Posterior vena cava (tissue), 2 donors: ENCODE measurements around the gene NRXN2. TPM values are rescaled to one million over a fixed set of nuclear protein-coding genes. Genes with fewer than 3 reads are reported as not detected.

Experiments used
- DNase-seq: peaks from one replicate; pipeline ENCODE4 v3.0.0-alpha.2; 2020; ENCODE audit warnings: low spot score
- intact Hi-C, 2 donors: fragments of 100-400 bp; cut with DNase I; formaldehyde crosslinking; loops; one replicate each; pipeline versions ENCODE4 v1.14.1 to v1.14.2; 2022 to 2023
- total RNA-seq, 2 donors: library from RNA; stranded (reverse); fragmentation: NEBNext Ultra II Directional; extraction: Animal tissue kit (Norgen Biotek cat#: 25700); gene quantifications; one replicate each; pipeline ENCODE4 v1.2.1, GENCODE V29; 2021
- donor health status: DM: yes; HTN: yes; CAD: no.
- donor health status: DM: yes; HTN: yes; CAD: no.

The NRXN2 gene
- total RNA-seq, 2 donors from 2014 or later = 7.9 to 8.8 TPM

- intact Hi-C loops = no loop called here
- DNase-seq = no peak
Observed at GRCh38 chr11:64624883-64625481, 98.0 kb downstream of the NRXN2 start.

- intact Hi-C loops = no loop called here
- no peak for DNase-seq
Observed at GRCh38 chr11:64622681-64623080, 100.3 kb downstream of the NRXN2 start.

DNA sequence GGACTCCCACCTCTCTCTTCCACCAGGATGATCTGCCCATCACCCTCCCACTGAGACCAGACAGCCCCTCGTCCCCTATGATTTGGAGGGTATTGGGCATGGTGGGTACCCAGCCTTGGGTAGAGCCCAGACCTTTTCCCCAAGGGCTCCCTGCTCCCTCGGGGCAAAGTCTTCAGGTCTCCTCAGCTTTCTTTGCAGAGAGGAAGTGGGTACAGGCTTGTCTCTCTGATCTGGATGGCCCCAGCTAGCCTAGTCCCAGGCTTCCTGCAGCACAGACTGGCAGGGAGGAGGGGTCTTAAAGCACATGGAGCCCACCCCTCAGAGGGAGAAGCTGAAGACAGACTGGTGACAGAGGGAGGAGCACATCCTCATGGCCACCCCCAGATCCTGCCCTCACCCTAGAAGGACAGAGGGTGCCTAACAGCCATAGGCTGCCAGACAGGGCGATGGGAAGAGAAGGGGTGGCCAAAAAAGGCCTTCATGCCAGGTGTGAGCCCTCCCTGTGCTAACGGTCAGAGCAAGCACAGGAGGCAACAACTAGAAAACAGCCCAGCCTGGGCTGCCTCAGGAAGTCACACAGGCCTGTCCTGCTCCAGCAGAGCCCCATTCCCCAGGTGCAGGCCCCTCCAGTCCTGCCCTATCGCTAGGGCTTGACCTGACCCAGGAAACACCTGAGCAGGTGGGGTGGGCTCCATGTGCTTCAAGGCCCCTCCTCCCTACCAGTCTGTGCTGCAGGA is 101.5 kb downstream of the NRXN2 start:
- intact Hi-C loops = no loop called here
- no peak for DNase-seq

DNA sequence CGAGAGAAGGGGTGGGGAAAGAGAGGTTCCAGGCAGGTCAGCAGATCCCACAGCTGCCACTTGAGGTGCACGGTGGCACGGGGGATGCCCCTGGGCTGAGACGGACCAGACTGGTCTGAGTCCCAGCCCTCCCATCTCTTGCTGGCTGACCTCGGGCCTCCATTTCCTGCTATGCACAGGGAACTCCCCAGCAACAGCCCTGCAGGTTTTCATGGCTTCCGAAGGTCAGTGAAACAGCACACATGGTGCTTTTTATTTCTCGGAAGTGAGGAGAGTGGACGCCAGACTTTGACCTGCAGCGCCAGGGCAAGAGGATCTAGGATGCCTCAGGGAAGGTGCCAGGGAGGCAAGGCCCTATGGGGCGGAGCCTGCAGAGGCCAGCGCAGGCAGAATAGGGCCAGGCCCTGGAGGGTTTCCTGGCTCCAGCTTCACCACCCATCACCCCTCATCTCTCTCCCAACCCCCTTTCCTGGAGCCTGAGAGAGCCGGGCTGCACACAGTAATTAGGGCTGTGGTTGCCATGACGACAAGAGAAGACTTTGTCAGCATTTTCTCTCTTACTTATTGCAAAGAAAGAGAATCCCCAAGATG is 102.5 kb downstream of the NRXN2 start:
- DNase-seq = no peak
- intact Hi-C loops = no loop called here

- DNase-seq = no peak
- intact Hi-C loops = no loop called here
Observed at GRCh38 chr11:64619811-64620380, 103.1 kb downstream of the NRXN2 start.

DNA sequence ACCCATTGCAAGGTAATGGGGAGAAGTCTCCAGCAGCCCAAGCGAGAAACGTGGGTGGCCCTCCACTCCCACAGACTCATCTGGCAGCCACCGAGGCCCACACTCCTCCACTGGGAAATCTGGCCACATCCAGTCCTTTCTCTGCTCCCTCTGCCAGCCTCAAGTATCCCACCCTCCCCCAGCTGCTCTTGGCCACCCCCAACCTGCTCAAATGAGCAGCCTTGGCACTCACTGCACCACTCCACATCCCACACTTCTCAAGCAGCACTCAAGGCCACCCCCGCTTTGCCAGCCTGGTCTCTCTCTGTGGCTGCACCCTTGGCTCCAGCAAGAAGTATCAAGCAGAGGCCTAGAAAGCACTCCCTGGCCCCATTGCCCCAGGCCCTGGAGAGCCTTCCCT is 103.8 kb downstream of the NRXN2 start:
- intact Hi-C loops = no loop called here
- no peak for DNase-seq

GRCh38 chr11:64616817-64617216 is 106.2 kb downstream of the NRXN2 start:
- intact Hi-C loops = no loop called here
- DNase-seq = no peak

DNA sequence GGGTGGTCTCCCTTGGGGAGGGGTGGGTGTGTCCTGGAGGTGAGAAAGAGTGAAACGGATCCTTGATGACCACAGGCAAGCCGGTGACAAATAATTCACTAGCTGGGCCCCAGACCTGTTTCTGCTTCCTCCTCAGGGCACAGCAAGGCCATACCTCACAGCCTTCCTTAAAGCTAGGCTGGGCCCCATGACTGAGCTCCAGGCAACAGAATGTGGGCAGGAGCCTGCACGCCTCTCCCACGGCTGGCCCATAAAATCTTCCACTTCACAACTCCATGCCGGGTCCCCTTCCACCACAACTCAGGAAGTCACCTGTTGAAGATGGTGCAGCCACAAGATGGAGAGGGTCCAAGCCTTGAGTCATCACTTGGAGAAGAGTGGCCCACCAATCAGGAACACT is 108.1 kb downstream of the NRXN2 start:
- intact Hi-C loops = no loop called here

GRCh38 chr11:64613648-64614047 is 109.3 kb downstream of the NRXN2 start:
- intact Hi-C loops = no loop called here
- no peak for DNase-seq

More for the DNA sequence above, 108.1 kb downstream of the NRXN2 start:
- no peak for DNase-seq

- intact Hi-C loops = no loop called here
- no peak for DNase-seq
Observed at GRCh38 chr11:64611869-64612646, 110.9 kb downstream of the NRXN2 start.

DNA sequence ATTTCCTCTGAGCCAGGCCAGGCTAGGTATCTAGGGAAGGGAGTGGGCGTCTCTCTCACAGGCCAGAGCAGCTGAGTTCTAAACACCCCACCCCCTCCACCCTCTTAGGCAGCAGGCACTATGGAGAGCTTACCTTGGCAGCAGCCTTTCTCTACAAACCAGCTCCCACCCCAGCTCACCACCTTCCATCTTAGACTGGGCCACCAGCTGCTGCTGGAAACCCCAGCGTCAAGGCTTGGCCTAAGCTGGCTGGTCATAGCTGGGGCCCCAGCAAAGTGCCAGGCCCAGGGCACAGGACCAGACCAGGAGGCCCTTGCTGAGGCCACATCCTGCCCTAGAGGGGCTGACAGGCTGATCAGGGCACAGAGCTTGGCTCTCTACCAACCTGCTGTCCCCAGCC is 111.8 kb downstream of the NRXN2 start:
- DNase-seq = no peak
- intact Hi-C loops = no loop called here

GRCh38 chr11:64610596-64610995 is 112.4 kb downstream of the NRXN2 start:
- intact Hi-C loops = no loop called here

GRCh38 chr11:64609436-64610047 is 113.5 kb downstream of the NRXN2 start:
- intact Hi-C loops = no loop called here

More at GRCh38 chr11:64610596-64610995, 112.4 kb downstream of the NRXN2 start:
- DNase-seq = no peak

GRCh38 chr11:64608636-64609035 is 114.4 kb downstream of the NRXN2 start:
- intact Hi-C loops = no loop called here

More at GRCh38 chr11:64609436-64610047, 113.5 kb downstream of the NRXN2 start:
- no peak for DNase-seq

DNA sequence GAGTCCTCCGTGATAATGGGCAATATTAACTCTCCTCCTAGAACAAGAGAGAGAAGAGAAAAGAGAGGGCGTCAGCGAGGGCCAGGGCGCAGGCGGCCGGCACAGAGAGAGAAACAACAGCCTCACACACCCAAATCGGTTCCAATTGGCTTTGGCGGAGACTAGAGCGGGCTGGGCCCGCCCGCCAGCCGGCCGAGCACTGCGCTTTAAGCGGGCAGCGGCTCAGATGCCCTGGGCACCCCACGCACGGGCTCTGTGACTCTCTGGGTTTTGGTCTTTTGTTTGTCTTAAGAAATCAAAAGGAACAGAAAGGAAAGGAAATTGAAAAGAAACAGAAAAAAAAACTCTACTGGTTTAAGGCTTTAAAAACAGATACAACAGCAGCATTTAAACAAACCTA is 115.0 kb downstream of the NRXN2 start:
- no peak for DNase-seq
- intact Hi-C loops = no loop called here

More at GRCh38 chr11:64608636-64609035, 114.4 kb downstream of the NRXN2 start:
- no peak for DNase-seq

- intact Hi-C loops = no loop called here
- DNase-seq = no peak
Observed at GRCh38 chr11:64607381-64607985, 115.5 kb downstream of the NRXN2 start.

DNA sequence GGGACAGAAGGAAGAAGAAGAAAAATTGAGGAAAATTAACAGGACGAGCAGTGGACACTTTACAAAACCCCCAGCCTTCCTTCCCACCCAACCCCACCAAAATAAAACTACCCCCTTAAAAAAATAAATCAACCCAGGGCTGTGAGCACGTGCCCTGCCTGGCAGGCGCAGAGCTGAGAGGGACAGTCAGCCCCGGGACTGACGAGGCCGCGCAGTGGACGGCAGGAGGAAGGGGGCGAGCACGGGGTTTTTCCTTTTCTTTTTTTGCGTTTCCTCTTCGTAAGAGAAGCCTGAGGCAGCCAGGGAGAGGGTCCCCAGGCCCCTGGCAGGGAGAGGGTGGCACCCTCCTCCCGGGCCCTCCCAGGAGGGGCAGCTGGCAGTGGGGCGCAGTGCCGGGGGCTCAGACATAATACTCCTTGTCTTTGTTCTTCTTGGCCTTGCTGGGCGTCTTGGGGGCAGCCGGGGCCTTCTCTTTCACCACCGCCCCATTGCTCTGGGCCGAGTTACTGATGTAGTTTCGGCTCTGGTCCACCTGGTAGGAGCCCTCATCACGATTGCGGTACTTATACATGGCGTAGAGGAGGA is 116.1 kb downstream of the NRXN2 start:
- no peak for DNase-seq
- intact Hi-C loops = no loop called here
